Activated CD8-positive, alpha-beta T cell treated with anti-CD3 and anti-CD28 coated beads, Interleukin-2, amount 10 ng/mL, durations not matched to agents 7 days and 5 days (primary cell): ENCODE measurements around the gene CAMSAP3. TPM values are rescaled to one million over a fixed set of nuclear protein-coding genes. Genes with fewer than 3 reads are reported as not detected.

Experiments
- ATAC-seq: fragments of 150-1000 bp; cut with Tn5 transposase; one replicate; pipeline ENCODE4 v1.10.0; 2021; ENCODE audit warnings: moderate library complexity
- CTCF ChIA-PET: fragments of 350-600 bp; sonication (Branson Sonifier 250); formaldehyde crosslinking; loops from one replicate; lab custom pipeline; 2021; ENCODE audit warnings: antibody characterized with exemption; lab: Charles Lee
- POLR2A ChIA-PET: fragments of 350-600 bp; sonication (Branson Sonifier 250); formaldehyde crosslinking; loops from one replicate; lab custom pipeline; 2021; ENCODE audit warnings: antibody characterized with exemption; lab: Charles Lee
- DNase-seq: peaks from one replicate; pipeline ENCODE4 v3.0.0-alpha.2; 2020
- H3K27ac Mint-ChIP-seq: one replicate; pipeline ENCODE4 v1.8.0; 2021; ENCODE audit warnings: mild to moderate bottlenecking, mixed read lengths
- H3K27me3 Mint-ChIP-seq: one replicate; pipeline ENCODE4 v1.8.0; 2021; ENCODE audit warnings: low read depth, mixed read lengths
- H3K36me3 Mint-ChIP-seq: one replicate; pipeline ENCODE4 v1.8.0; 2021; ENCODE audit warnings: low read depth, mixed read lengths
- H3K4me1 Mint-ChIP-seq: one replicate; pipeline ENCODE4 v1.8.0; 2021; ENCODE audit warnings: low read depth, mixed read lengths
- H3K4me3 Mint-ChIP-seq: one replicate; pipeline ENCODE4 v1.8.0; 2021; ENCODE audit warnings: mild to moderate bottlenecking, mixed read lengths
- H3K9me3 Mint-ChIP-seq: one replicate; pipeline ENCODE4 v1.8.0; 2022; ENCODE audit warnings: mixed read lengths; ENCODE audit not compliant: insufficient read depth
- microRNA-seq: library from miRNA; unstranded; fragments of <30 nt; microRNA quantifications from one replicate; pipeline ENCODE4 v1.2.0, GENCODE V29; 2022
- total RNA-seq, 2 experiments: library from RNA; stranded (reverse); gene quantifications; one replicate each; pipeline ENCODE4 v1.2.3, GENCODE V29; 2021

CAMSAP3 gene
- total RNA-seq, 2 experiments from 2014 or later = 0.34 to 0.42 TPM

GRCh38 chr19:7663706-7664105, 68.0 kb downstream of the CAMSAP3 start:
- peaks cover 3% of the 10 kb centered on the region for H3K4me1 Mint-ChIP-seq
- H3K4me3 Mint-ChIP-seq = no peak overlapping the region
- peaks cover 5% of the 10 kb centered on the region for H3K27me3 Mint-ChIP-seq
- H3K9me3 Mint-ChIP-seq = no peaks in the 10 kb centered on the region
- CTCF ChIA-PET = interaction anchor here (1.5 kb wide), 2 partner anchors 17 to 96 kb away, joined by 5 to 7 read pairs; partner anchors contain the start of gene TRAPPC5
- ATAC-seq (no peak), DNase-seq (no peak)
- POLR2A ChIA-PET = no interaction called here
- H3K27ac Mint-ChIP-seq = no peak overlapping the region
- no peaks in the 10 kb centered on the region for H3K36me3 Mint-ChIP-seq

GRCh38 chr19:7665076-7665475, 69.4 kb downstream of the CAMSAP3 start:
- H3K9me3 Mint-ChIP-seq = no peaks in the 10 kb centered on the region
- DNase-seq = no peak
- peaks cover 14% of the 10 kb centered on the region for H3K4me1 Mint-ChIP-seq
- no peak for ATAC-seq
- ChIA-PET POLR2A (no interaction called here), CTCF (interaction anchor here (1.5 kb wide), 1 partner anchor 97 kb away, joined by 5 read pairs; no protein-coding TSS in a partner anchor)
- H3K4me3 Mint-ChIP-seq = no peak overlapping the region
- no peaks in the 10 kb centered on the region for H3K36me3 Mint-ChIP-seq
- H3K27me3 Mint-ChIP-seq = peaks cover 10% of the 10 kb centered on the region
- no peak overlapping the region for H3K27ac Mint-ChIP-seq

Small RNA genes lying within 50 kb of the gene (microRNA-seq; reads per million reads assigned to microRNA genes)
- gene MIR6792 = not detected

Other genes with a start within 250 kb of the CAMSAP3 start
- 10 to 100 TPM; 34.0 to 40.5 TPM for gene ARHGEF18, start 246.9 kb upstream of the CAMSAP3 start, total RNA-seq
- gene PEX11G, start 106.8 kb upstream of the CAMSAP3 start, total RNA-seq = 1 to 10 TPM in 1 of 2 experiments, under 1 TPM in 1; 0.99 to 1.5 TPM
- gene ZNF358, start 79.8 kb upstream of the CAMSAP3 start, total RNA-seq = 1 to 10 TPM; 5.8 to 7.9 TPM
- gene MCOLN1, start 73.2 kb upstream of the CAMSAP3 start, total RNA-seq = 10 to 100 TPM; 16.2 to 17.7 TPM
- gene PNPLA6, start 60.1 kb upstream of the CAMSAP3 start, total RNA-seq = 100 to 1,000 TPM; 166 to 173 TPM
- 10 to 100 TPM; 44.8 to 46.9 TPM for gene XAB2, start 33.7 kb downstream of the CAMSAP3 start, total RNA-seq
- gene PET100, start 33.9 kb downstream of the CAMSAP3 start, total RNA-seq = 100 to 1,000 TPM; 125 to 136 TPM
- gene PCP2, start 37.9 kb downstream of the CAMSAP3 start, total RNA-seq = 1 to 10 TPM in 1 of 2 experiments, under 1 TPM in 1; 0.63 to 1.0 TPM
- gene STXBP2, start 41.2 kb downstream of the CAMSAP3 start, total RNA-seq = 100 to 1,000 TPM; 162 to 168 TPM
- 1 to 10 TPM; 2.2 to 3.0 TPM for gene RETN, start 73.2 kb downstream of the CAMSAP3 start, total RNA-seq
- gene MCEMP1, start 81.2 kb downstream of the CAMSAP3 start, total RNA-seq = not detected
- gene TRAPPC5, start 85.0 kb downstream of the CAMSAP3 start, total RNA-seq = 10 to 100 TPM; 92.8 to 95.1 TPM
- gene FCER2, start 106.3 kb downstream of the CAMSAP3 start, total RNA-seq = under 1 TPM; 0.29 to 0.31 TPM
- not detected for gene CLEC4G, start 136.2 kb downstream of the CAMSAP3 start, total RNA-seq
- gene CD209, start 151.7 kb downstream of the CAMSAP3 start, total RNA-seq = not detected
- not detected for gene CLEC4M, start 167.4 kb downstream of the CAMSAP3 start, total RNA-seq
- gene EVI5L, start 234.4 kb downstream of the CAMSAP3 start, total RNA-seq = 1 to 10 TPM; 8.0 to 9.3 TPM